Cardiac septum (tissue), 1 donor: ENCODE results near the gene YPEL3. TPM values are rescaled to one million over a fixed set of nuclear protein-coding genes. Genes with fewer than 3 reads are reported as not detected.
"Not testable (repeated sequence)": the region's sequence is repeated elsewhere in the genome, so short reads cannot be mapped to it uniquely, and the experiment has no call there.

ENCODE experiments used
- DNase-seq: peaks from one replicate; pipeline ENCODE4 v3.0.0-alpha.2; 2020; ENCODE audit warnings: low spot score
- intact Hi-C: fragments of 100-400 bp; cut with DNase I; formaldehyde crosslinking; loops from one replicate; pipeline ENCODE4 v1.14.0; 2022
- long read RNA-seq: library from polyadenylated mRNA; unstranded; transcript quantifications from one replicate; pipeline ENCODE4 v2.0.0, GENCODE V29; 2021
- total RNA-seq: library from RNA; stranded (reverse); fragmentation: NEBNext Ultra II Directional; extraction: Animal tissue kit (Norgen Biotek cat#: 25700); gene quantifications from one replicate; pipeline ENCODE4 v1.2.1, GENCODE V29; 2021
- donor health status: DM: no; HTN: no; CAD: no.

The YPEL3 gene, protein sequence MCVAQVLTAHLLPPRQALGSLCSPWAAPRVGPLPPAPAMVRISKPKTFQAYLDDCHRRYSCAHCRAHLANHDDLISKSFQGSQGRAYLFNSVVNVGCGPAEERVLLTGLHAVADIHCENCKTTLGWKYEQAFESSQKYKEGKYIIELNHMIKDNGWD
- 43.2 TPM for total RNA-seq
- long read RNA-seq, transcript YPEL3-201 (5 exons, 935 nt): major isoform, 37 of 48 reads
- long read RNA-seq, transcript YPEL3-202 (4 exons, 1,588 nt): minor isoform, 5 of 48 reads
- long read RNA-seq, partial matches to known transcripts: 1 of 48 reads
- long read RNA-seq, other reads (novel, unspliced or antisense): 3 of 48 reads

DNA sequence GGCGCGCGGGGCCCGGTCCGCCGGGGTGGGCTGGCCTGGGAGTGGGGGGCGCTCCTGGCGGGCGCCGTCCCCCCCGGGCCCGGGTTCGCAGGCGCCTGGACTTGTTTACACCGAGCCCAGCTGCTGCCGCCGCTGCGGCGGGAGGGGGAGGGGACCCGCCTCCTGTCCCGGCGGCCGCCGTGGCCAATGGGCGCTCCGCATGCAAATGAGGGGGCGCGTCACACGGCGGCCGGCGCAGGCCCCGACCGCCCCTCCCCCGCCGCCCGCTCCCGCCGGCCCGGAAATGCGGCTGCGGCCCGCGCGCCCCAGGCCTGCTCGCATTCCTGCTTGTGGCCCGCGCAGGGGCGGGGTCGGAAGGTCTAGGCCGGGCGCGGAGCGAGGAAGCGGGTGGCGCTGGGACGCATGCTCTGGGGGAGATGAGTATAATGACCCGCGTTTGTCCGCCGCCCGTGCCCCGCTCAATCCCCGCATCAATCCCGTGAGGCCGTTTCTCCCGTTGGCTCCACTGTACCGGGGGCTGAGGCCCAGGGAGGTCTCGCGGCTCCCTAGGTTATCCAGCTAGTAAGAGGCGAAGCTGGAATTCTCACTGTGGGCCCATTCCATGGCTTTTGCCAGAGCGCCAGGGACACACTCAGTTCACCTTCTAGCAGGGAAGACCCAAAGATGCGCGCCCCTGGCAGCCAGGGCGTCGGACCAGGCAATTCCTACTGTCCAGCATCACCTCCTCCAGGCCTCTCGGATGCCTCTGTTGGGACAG, at the start of gene YPEL3:
TSS of gene YPEL3 (minus strand) at position 109 of the 757 bp plus-strand sequence. CDS start 731 bp downstream, outside the sequence.
- peak; percentile 97 for DNase-seq
- intact Hi-C loops: loop anchor here (2.0 to 10.0 kb wide), 2 partner anchors 27 to 319 kb away; partner anchors contain the start of gene MAPK3

- DNase-seq: no peak
- intact Hi-C loops: no loop called here
These were observed 49.6 kb upstream of the YPEL3 start for GRCh38 chr16:30145657-30146056.

DNA sequence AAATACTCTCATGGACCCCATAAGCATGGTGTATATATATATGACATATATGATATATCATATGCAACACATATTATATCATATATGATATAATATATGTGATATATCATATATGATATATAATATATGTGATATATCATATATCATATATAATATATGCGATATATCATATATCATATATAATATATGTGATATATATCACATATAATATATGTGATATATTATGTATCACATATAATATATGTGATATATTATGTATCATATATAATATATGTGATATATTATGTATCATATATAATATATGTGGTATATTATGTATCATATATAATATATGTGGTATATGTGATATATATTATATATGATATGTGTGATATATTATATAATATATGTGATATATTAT, 48.9 kb upstream of the YPEL3 start:
- no peak for DNase-seq
- intact Hi-C loops: no loop called here

- intact Hi-C loops: no loop called here
- DNase-seq: no peak
These were observed 48.0 kb upstream of the YPEL3 start for GRCh38 chr16:30144017-30144416.

- no peak for DNase-seq
- intact Hi-C loops: no loop called here
These were observed 47.3 kb upstream of the YPEL3 start for GRCh38 chr16:30143347-30143702.

DNA sequence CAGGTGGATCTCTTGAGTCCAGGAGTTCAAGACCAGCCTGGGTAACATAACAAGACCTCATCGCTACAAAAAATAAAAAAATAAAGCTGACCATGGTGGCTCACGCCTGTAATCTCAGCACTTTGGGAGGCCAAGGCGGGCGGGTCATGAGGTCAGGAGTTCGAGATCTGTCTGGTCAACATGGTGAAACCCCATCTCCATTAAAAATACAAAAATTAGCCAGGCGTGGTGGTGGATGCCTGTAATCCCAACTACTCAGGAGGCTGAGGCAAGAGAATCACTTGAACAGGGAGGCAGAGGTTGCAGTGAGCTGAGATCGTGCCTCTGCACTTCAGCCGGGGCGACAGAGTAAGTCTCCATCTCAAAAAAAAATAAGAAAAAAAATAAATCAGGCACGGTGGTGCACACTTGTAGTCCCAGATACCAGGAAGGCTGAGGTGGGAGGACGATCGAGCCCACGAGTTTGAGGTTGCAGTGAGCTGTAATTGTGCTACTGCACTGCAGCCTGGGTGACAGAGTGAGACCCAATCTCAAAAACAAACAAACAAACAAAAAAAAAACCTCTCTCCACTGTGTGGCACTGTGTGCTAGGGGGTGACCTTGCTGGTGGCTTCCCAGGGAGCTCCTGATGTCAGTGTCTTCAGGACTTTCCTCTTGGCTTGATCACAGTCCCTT, 46.8 kb upstream of the YPEL3 start:
- DNase-seq: no peak
- intact Hi-C loops: no loop called here

DNA sequence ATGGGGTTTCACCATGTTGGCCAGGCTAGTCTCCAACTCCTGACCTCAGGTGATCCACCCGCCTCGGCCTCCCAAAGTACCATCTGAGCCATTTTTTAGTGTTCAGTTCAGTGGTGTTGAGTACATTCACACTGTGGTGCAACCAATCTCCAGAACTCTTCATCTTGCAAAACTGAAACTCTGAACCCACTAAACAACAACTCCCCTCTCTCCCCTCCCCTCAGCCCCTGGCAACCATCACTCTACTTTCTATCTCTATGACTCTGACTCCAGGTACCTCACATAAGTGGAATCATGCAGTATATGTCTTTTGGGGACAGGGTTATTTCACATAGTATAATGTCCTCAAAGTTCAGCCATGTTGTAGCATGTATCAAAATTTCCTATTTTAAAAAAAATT, 45.7 kb upstream of the YPEL3 start:
- intact Hi-C loops: no loop called here
- DNase-seq: no peak

- no peak for DNase-seq
- intact Hi-C loops: no loop called here
These were observed 43.8 kb upstream of the YPEL3 start for GRCh38 chr16:30139583-30140481.

- intact Hi-C loops: no loop called here
- DNase-seq: no peak
These were observed 41.9 kb upstream of the YPEL3 start for GRCh38 chr16:30137897-30138296.

GRCh38 chr16:30136971-30137605, 41.1 kb upstream of the YPEL3 start:
- intact Hi-C loops: no loop called here
- no peak for DNase-seq

- no peak for DNase-seq
- intact Hi-C loops: no loop called here
These were observed 36.6 kb upstream of the YPEL3 start for GRCh38 chr16:30132591-30132990.

DNA sequence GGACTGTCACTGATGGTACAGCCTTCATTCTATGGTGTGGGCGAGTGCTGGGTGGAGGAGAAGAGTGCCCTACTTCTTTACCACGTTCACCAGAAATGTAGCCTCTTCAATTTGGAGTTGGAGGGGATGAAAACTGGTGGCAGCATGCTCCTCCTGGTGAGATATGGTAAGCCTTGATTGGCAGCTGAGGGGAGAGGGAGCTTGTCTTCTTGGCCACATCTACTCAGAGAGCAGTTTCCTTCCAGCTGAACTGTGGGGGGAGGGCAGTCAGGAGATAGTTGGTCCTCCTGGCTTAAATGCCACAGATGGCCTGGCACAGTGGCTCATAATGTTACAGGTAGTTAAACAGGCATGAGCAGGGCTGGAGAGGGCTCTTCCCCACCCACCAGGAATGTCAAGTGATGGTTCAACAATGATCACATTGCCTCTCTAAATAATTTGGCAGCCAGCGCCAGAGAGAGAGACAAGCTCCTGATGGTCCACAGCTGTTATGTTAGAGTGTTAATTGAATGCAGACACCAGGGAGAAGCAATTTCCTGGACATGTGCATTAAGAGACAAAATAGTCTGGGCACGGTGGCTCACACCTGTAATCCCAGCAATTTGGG, 36.0 kb upstream of the YPEL3 start:
- DNase-seq: no peak
- intact Hi-C loops: no loop called here

GRCh38 chr16:30127993-30128392, 32.0 kb upstream of the YPEL3 start:
- intact Hi-C loops: no loop called here
- no peak for DNase-seq

- DNase-seq, intact Hi-C loops: not testable (repeated sequence)
These were observed 29.7 kb upstream of the YPEL3 start for GRCh38 chr16:30125690-30126089.

DNA sequence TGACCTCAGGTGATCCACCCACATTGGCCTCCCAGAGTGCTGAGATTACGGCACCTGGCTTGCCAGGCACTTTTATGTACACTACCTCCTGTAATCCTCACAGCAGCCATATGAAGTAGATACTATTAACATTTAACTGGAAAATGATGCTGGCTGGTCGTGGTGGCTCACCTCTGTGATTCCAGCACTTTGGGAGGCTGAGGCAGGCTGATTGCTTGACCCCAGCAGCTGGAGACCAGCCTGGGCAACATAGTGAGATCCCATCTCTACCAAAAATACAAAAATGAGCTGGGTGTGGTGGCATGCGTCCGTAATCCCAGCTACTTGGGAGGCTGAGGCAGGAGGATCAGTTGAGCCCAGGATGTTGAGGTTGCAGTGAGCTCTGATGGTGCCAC, 29.0 kb upstream of the YPEL3 start:
- DNase-seq: no peak
- intact Hi-C loops: no loop called here

GRCh38 chr16:30122604-30123160, 26.7 kb upstream of the YPEL3 start:
- intact Hi-C loops: loop anchor here (2.0 kb wide), 1 partner anchor 26 kb away; the partner anchor contains the start of gene YPEL3
- DNase-seq: no peak

DNA sequence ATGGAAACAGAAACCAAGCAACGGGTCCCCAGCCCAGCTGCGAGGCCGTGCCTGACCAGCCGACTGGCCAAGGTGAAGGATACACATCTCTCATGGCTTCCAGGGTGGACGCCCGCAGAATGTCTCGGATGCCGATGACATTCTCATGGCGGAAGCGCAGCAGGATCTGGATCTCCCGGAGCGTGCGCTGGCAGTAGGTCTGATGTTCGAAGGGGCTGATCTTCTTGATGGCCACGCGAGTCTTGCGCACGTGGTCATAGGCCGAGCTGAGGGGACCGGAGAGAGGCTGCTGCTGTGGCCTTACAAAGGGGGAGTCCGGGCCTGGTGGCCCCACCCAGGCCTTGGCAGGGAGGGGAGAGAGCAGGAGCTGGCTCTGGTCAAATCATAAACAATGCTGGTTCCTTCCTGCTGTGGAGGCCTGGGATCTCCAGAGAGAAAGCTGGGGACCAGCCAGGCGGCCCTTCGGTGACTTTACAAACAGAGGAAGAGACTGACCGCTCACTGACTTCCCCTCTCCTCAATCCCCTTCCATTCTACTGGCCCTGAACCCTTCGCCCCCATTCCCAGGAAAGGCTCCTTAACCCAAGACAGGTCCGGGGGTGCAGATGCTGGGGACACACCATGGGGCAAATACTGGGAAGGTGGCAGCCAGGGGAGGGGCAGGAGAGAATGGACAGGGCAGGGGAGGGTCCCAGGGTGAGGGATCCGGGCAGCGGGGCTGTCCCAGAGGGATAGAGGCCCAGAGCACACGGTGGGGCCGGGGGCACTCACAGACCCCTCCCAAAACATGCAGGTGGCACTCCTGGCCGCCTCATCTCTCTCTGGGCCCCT, 25.9 kb upstream of the YPEL3 start:
- intact Hi-C loops: loop anchor here (2.0 kb wide), 1 partner anchor 25 kb away; the partner anchor contains the start of gene YPEL3
- peak; percentile 88 for DNase-seq
